ENCODE results near the gene RNF34. TPM values are rescaled to one million over a fixed set of nuclear protein-coding genes. Genes with fewer than 3 reads are reported as not detected.

RNF34 gene, protein sequence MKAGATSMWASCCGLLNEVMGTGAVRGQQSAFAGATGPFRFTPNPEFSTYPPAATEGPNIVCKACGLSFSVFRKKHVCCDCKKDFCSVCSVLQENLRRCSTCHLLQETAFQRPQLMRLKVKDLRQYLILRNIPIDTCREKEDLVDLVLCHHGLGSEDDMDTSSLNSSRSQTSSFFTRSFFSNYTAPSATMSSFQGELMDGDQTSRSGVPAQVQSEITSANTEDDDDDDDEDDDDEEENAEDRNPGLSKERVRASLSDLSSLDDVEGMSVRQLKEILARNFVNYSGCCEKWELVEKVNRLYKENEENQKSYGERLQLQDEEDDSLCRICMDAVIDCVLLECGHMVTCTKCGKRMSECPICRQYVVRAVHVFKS
- 30.3 and 30.9 TPM in 2 replicates for total RNA-seq

DNA sequence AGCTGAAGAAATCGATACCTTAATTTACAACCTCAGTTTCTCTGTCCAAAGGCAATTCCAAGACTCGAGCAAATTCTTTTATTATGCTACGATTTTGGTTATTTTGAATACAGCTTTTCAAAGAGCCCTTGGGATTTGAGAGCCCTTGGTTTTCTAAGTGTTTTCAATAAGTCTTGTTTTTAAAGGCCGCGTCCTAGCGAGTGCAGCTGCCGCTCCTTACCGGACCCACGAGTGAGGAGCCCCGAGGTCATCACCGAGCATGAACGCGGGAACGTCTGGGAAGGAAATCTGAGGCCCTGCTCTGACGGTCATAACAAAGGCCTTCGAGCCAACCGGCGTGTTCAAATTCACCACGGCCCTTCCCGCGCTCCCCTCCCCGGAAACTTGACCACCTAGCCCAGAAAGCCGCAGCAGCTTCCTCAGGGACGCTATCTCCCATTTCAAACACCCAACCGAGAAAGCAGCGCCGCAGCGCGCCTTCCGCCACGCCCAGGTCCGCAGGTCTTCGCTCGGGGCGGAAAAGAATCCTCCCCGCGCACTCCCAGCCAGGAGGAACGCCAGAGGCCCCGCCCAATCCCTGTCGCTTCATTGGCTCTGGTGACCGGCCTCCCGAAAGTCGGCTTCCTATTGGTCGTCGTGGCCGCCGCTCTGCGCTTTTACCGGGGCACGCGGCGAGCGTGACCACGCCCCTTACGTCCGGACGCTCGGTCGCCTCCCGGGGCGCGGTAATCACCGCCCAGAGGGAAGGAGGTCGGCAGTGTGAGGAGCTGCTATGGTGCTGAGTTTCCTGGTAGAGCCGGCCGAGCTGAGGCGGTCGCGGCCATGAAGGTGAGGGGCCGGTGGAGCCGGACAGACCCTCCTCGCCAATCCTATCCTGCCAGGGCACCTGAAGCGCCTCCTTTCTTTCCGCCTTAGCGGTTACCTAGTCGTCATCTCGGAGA is at the start of gene RNF34:
Gene RNF34, plus strand, starts transcription at position 728 of the 941 bp plus-strand sequence. Its CDS starts 95 bp downstream, at position 823.

GRCh38 chr12:121351820-121352681 is 47.9 kb upstream of the RNF34 start, which contains the start of gene ANAPC5:
Gene ANAPC5, minus strand, starts transcription at chr12:121352411. Its CDS starts 71 bp downstream, at chr12:121352340.

Other genes starting within 250 kb of the RNF34 start
- 13.7 and 16.5 TPM in 2 replicates for gene P2RX4, start 190.0 kb upstream of the RNF34 start, total RNA-seq
- 24.3 and 26.3 TPM in 2 replicates for gene CAMKK2, start 103.4 kb upstream of the RNF34 start, total RNA-seq
- 73.7 and 101 TPM in 2 replicates for gene ANAPC5, start 47.7 kb upstream of the RNF34 start, total RNA-seq
- 22.9 and 23.9 TPM in 2 replicates for gene KDM2B, start 180.9 kb downstream of the RNF34 start, total RNA-seq
- gene ORAI1, start 226.4 kb downstream of the RNF34 start, total RNA-seq: 13.7 and 19.1 TPM in 2 replicates